Effector memory CD4-positive, alpha-beta T cell (primary cell): ENCODE results near the gene ZNF766.
"Not testable (repeated sequence)": the region's sequence is repeated elsewhere in the genome, so short reads cannot be mapped to it uniquely, and the experiment has no call there.

Experiments
- DNase-seq, 3 donors: peaks; one replicate each; pipeline ENCODE4 v3.0.0-alpha.2; 2020
- H3K27ac ChIP-seq: 2 replicates; pipeline ENCODE4 v1.7.0; 2013; ENCODE audit warnings: mild to moderate bottlenecking, low read length, moderate library complexity; ENCODE audit not compliant: insufficient read depth, poor library complexity, severe bottlenecking
- H3K27me3 ChIP-seq: replicated peaks from 2 replicates; pipeline ENCODE4 v1.7.0; 2013; ENCODE audit warnings: mild to moderate bottlenecking, low read length; ENCODE audit not compliant: insufficient read depth, control insufficient read depth, poor library complexity, severe bottlenecking
- H3K36me3 ChIP-seq: 2 replicates; pipeline ENCODE4 v1.7.0; 2013; ENCODE audit warnings: mild to moderate bottlenecking, low read length, moderate library complexity; ENCODE audit not compliant: control insufficient read depth, insufficient read depth
- H3K4me1 ChIP-seq: 2 replicates; pipeline ENCODE4 v1.7.0; 2013; ENCODE audit warnings: low read length, mild to moderate bottlenecking; ENCODE audit not compliant: control insufficient read depth, insufficient read depth, poor library complexity, severe bottlenecking
- H3K4me3 ChIP-seq: 2 replicates; pipeline ENCODE4 v1.7.0; 2013; ENCODE audit warnings: low read length, low read depth, mild to moderate bottlenecking; ENCODE audit not compliant: insufficient read depth, poor library complexity, severe bottlenecking
- H3K9me3 ChIP-seq: 2 replicates; pipeline ENCODE4 v1.7.0; 2013; ENCODE audit warnings: mild to moderate bottlenecking, low read length, moderate library complexity; ENCODE audit not compliant: control insufficient read depth

ZNF766 gene

DNA sequence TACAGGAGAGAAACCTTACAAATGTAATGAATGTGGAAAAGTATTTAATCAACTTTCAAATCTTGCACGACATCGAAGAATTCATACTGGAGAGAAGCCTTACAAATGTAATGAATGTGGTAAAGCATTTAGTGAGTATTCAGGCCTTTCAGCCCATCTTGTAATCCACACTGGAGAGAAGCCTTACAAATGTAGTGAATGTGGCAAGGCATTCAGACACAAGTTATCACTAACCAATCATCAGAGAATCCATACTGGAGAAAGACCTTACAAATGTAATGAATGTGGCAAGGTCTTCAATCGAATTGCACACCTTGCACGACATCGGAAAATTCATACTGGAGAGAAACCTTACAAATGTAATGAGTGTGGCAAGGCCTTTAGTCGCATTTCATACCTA lies 53.0 kb downstream of the ZNF766 start:
- Histone ChIP-seq H3K4me3 (peak overlapping the region; percentile 1), H3K9me3 (peaks cover 87% of the 10 kb centered on the region), H3K4me1 (no peaks in the 10 kb centered on the region), H3K27ac (no peak overlapping the region), H3K36me3 (peaks cover 52% of the 10 kb centered on the region), H3K27me3 (no peaks in the 10 kb centered on the region)
- DNase-seq: no peak

DNA sequence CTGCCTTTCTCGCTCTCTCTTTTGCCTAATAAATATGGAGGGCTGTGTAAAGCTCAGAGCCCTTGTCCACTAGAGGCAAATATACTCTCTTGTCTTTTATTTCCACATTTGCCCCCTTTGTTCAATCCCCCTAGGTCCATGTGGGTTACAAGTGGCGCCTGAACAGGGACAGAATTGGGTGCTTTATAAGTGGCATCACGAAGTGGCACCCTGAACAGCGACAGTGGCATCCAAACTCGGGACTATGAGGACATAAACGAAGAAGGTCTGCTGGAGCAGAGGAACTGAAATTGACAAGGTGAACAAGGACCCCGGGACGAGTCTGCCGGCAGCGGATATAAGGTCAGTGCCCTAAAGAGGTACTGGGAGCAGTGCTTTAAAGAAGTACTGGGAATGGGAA lies 62.4 kb downstream of the ZNF766 start:
- no peak for DNase-seq
- no peaks in the 10 kb centered on the region for H3K27me3 ChIP-seq
- peaks cover 42% of the 10 kb centered on the region for H3K9me3 ChIP-seq
- H3K27ac ChIP-seq: no peak overlapping the region
- no peaks in the 10 kb centered on the region for H3K36me3 ChIP-seq
- H3K4me3 ChIP-seq: no peak overlapping the region
- peaks cover 8% of the 10 kb centered on the region for H3K4me1 ChIP-seq

DNA sequence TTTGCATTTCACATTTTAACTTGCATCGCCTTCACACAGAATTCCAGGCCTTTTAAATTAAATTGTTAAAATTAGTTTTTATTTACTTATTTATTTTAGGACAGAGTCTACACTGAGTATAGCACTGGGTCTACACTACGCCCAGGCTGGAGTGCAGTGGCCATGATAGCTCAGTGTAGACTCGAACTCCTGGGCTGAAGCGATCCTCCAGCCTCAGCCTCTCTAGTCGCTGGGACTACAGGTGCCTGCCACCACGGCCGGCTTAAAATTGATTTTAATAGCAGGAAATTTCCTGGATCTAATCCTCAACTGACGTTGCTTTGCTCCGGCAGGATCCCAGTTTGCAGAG lies 66.4 kb downstream of the ZNF766 start:
- Histone ChIP-seq H3K27me3 (no peaks in the 10 kb centered on the region), H3K36me3 (no peaks in the 10 kb centered on the region), H3K9me3 (peaks cover 22% of the 10 kb centered on the region), H3K4me1 (peaks cover 10% of the 10 kb centered on the region), H3K4me3 (peak overlapping the region; percentile 80), H3K27ac (no peak overlapping the region)
- no peak for DNase-seq

DNA sequence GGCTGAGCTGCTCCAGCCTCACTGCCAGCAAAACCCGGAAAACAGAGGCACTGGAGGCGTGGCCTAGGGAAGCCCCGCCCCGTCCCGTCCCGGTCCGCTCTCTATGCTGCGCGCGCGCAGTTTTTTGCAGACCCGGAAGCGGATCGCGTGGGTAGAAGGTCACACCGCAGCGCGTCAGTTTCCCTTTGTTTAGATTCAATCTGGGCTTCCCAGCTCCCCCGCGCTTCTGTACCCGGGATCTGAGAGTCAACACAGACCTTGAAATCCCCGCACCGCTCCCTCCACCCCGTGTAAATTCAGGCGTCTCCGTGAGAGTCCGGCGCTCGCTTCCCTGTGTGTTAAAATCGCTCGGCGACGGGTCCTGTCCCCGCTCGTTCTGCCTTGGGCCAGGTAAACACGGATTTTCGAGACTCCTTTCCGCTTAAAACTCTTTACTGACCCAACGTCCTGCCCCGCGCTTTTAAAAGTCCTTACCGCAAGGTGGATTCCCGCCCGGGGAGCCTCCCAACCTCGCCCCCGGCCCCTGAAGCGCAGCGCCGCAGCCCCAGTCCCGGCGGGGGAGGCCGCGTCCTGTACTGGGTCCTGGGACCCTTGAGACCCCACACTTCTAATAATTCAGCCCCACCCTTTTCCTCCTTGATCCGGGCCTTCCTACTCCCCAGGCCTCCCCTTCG lies 66.9 kb downstream of the ZNF766 start, which contains the start of gene ZNF610:
TSS of gene ZNF610 (plus strand) at position 127 of the 674 bp plus-strand sequence. CDS start 12,930 bp downstream, outside the sequence.
- DNase-seq: peak; percentile 64 to 81 (median 72)
- Histone ChIP-seq H3K27me3 (no peaks in the 10 kb centered on the region), H3K27ac (peak within 1 kb of the TSS; percentile 72), H3K4me1 (peaks cover 10% of the 10 kb centered on the region), H3K9me3 (peaks cover 17% of the 10 kb centered on the region), H3K4me3 (peak within 1 kb of the TSS; percentile 80), H3K36me3 (no peaks in the 10 kb centered on the region)

DNA sequence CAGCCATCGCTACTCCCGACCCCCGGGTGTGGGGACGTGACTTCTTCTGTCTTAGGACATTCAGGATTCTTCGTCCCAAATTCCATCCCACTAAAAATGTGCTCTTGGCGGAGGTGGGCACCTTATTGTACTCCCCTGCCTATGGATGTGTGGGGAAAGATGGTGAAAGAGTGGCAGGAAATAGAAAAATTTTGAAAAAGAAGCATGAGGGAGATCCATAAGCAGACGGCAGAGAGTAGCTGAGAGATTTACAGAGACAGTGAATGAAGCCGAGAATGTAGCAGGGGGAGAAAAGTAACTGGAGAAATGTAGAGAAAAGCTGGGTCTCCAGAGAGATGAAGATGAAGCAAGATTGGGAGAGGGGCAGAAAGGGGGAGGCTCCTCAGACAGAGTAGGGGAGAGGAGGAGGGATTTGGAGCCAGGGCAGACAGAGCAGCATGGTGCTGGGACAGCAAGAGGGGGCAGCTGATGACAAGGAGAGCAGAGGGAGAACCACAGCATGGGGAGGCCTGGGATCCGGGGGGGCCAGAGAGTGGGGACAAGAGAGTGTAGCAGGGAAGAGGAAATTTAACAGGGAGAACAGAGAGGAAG lies 67.5 kb downstream of the ZNF766 start:
- peaks cover 11% of the 10 kb centered on the region for H3K9me3 ChIP-seq
- H3K4me3 ChIP-seq: peak overlapping the region; percentile 80
- H3K27me3 ChIP-seq: no peaks in the 10 kb centered on the region
- H3K27ac ChIP-seq: peak overlapping the region; percentile 72
- no peak for DNase-seq
- no peaks in the 10 kb centered on the region for H3K36me3 ChIP-seq
- H3K4me1 ChIP-seq: peaks cover 10% of the 10 kb centered on the region

DNA sequence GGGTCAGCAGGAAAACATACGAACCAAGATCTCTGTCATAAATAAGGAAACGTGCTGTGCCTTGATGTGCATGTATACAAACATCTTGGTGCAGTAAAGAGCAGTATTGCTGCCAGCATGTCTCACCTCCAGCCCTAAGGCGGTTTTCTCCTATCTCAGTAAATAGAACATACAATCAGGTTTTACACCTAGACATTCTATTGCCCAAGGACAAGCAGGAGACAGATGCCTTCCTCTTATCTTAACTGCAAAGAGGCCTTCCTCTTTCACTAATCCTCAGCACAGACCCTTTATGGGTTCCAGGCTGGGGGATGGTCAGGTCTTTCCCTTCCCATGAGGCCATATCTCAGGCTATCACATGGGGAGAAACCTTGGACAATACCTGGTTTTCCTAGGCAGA lies 69.6 kb downstream of the ZNF766 start:
- H3K27me3 ChIP-seq, DNase-seq, H3K36me3 ChIP-seq, H3K4me3 ChIP-seq, H3K9me3 ChIP-seq, H3K27ac ChIP-seq: not testable (repeated sequence)
- peaks cover 10% of the 10 kb centered on the region for H3K4me1 ChIP-seq

DNA sequence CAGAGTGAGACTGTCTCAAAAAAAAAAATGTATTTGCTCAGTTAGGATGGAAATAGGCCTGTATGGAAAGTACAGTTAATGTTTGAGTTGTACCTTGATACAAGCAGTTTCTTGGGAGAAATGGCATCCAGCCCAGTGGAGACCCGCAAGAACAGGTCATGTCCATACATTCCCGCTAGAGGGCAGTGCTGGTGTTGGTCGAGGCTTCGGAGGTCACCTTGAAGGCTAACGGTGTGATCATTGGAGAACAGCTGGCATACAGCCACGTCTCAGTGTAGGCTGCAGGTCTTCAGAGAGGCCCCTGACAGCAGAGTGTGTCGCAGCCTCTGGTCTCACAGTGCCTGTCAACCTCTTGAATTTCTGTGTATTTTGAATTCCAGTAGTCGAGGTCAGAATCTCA lies 74.2 kb downstream of the ZNF766 start:
- no peak overlapping the region for H3K4me3 ChIP-seq
- H3K36me3 ChIP-seq: no peaks in the 10 kb centered on the region
- no peak overlapping the region for H3K27ac ChIP-seq

DNA sequence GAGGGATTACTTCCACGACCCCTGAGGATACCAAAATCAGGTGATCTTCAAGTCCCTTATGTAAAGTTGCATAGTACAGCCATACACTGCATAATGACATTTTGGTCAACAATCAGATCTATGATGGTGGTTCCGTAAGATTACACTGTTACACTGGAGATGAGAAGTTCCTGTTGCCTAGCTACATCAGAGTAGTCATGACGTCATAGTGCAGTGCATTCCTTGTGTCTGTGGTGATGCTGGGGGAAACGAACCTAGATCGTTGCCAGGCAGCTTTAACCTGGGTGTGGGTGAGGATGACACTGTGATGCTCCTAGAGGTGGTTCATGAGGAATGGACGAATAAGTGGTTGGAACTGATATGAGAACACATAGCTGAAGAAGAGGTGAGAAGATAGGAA lies 75.8 kb downstream of the ZNF766 start:
- no peaks in the 10 kb centered on the region for H3K27me3 ChIP-seq
- no peak overlapping the region for H3K27ac ChIP-seq
- no peaks in the 10 kb centered on the region for H3K36me3 ChIP-seq
- no peaks in the 10 kb centered on the region for H3K4me1 ChIP-seq
- H3K9me3 ChIP-seq: no peaks in the 10 kb centered on the region
- DNase-seq: no peak
- no peak overlapping the region for H3K4me3 ChIP-seq

More for the DNA sequence above, 74.2 kb downstream of the ZNF766 start:
- Histone ChIP-seq H3K27me3 (no peaks in the 10 kb centered on the region), H3K4me1 (no peaks in the 10 kb centered on the region), H3K9me3 (no peaks in the 10 kb centered on the region)
- DNase-seq: peak; percentile 9 to 50 (median 19)
